Upper lobe of left lung (tissue), 6 donors: Measurements from ENCODE around the gene CNNM3. TPM values are rescaled to one million over a fixed set of nuclear protein-coding genes. Genes with fewer than 3 reads are reported as not detected.
A peak's percentile ranks its signal among the peaks of the same experiment; 100 is the strongest.
"Not testable (repeated sequence)": the region's sequence is repeated elsewhere in the genome, so short reads cannot be mapped to it uniquely, and the experiment has no call there.

Experiments
- ATAC-seq, 2 donors: fragments of 200-7000 bp; cut with Tn5 transposase; one replicate each; pipeline ENCODE4 v1.9.1; 2022; ENCODE audit warnings: mild to moderate bottlenecking in 2 of 2, moderate library complexity in 2 of 2; ENCODE audit not compliant: low FRiP score in 2 of 2
- DNase-seq, 2 donors: peaks; one replicate each; pipeline ENCODE4 v3.0.0-alpha.2; 2019 to 2020
- H3K27ac ChIP-seq, 4 donors: fragments of 200-600 bp; sonication (generic); one replicate each; pipeline ENCODE4 v1.5.1; 2016 to 2019
- H3K27me3 ChIP-seq, 4 donors: fragments of 200-600 bp; sonication (generic); one replicate each; pipeline ENCODE4 v1.5.1; 2017 to 2019
- H3K36me3 ChIP-seq, 4 donors: fragments of 200-600 bp; sonication (generic); one replicate each; pipeline ENCODE4 v1.5.1; 2016 to 2019
- H3K4me1 ChIP-seq, 4 donors: fragments of 200-600 bp; sonication (generic); one replicate each; pipeline ENCODE4 v1.5.1; 2018 to 2019
- H3K4me3 ChIP-seq, 4 donors: fragments of 200-600 bp; sonication (generic); one replicate each; pipeline ENCODE4 v1.5.1; 2017 to 2019; ENCODE audit warnings: mild to moderate bottlenecking in 2 of 4, moderate library complexity in 1 of 4
- H3K9me3 ChIP-seq, 4 donors: fragments of 200-600 bp; sonication (generic); one replicate each; pipeline ENCODE4 v1.5.1; 2018 to 2019
- CTCF ChIP-seq, 6 experiments: fragments of 450-650 bp in 4 of 6; fragments of 200-600 bp in 2 of 6; sonication (generic) in 2 of 6; IDR thresholded peaks; one replicate each; pipeline ENCODE4 v1.5.1; 2016 to 2019; ENCODE audit warnings: antibody characterized with exemption in 6 of 6
- EP300 ChIP-seq, 4 donors: sonication (generic); formaldehyde crosslinking; IDR thresholded peaks; one replicate each; pipeline ENCODE4 v1.5.1; 2017; ENCODE audit warnings: antibody characterized with exemption in 4 of 4, control low read depth in 2 of 4
- POLR2A ChIP-seq, 4 donors: fragments of 450-650 bp; IDR thresholded peaks; one replicate each; pipeline ENCODE4 v1.5.1; 2016 to 2017; ENCODE audit warnings: antibody characterized with exemption in 4 of 4, mild to moderate bottlenecking in 2 of 4
- POLR2AphosphoS5 ChIP-seq, 2 donors: sonication (generic); formaldehyde crosslinking; IDR thresholded peaks; one replicate each; pipeline ENCODE4 v1.5.1; 2017; ENCODE audit warnings: antibody characterized with exemption in 2 of 2
- WGBS, 2 donors: methylation state at CpG; one replicate each; pipeline ENCODE4 v1.1.5; 2017 to 2018; 5-methylcytosine and 5-hydroxymethylcytosine counted together
- total RNA-seq, 6 donors: library from RNA; depleted of rRNA in 4 of 6; stranded (reverse); fragments of >200 nt in 4 of 6; gene quantifications; one replicate each; pipeline versions ENCODE4 v1.1.0 to v1.2.1, GENCODE V29; 2016 to 2021
- donor health status: DM: no; HTN: no; CAD: no; lungs with moderate emphysema.
- donor health status: DM: no; HTN: yes; CAD: no; lungs with severe emphysema.

The CNNM3 gene
- total RNA-seq, 6 donors from 2014 or later = 17.2 to 52.4 (median 26.5) TPM

- H3K27me3 ChIP-seq = no peaks in the 10 kb centered on the region
- no peak overlapping the region for H3K4me3 ChIP-seq
- peaks cover 0 to 50% (median 23%) of the 10 kb centered on the region in 4 donors for H3K36me3 ChIP-seq
- no peak for TF ChIP-seq EP300 (IDR thresholded peaks at IDR 0.05)
- no peak for TF ChIP-seq CTCF (IDR thresholded peaks at IDR 0.05)
- no peak for TF ChIP-seq POLR2A (IDR thresholded peaks at IDR 0.05)
- no peak for TF ChIP-seq POLR2AphosphoS5 (IDR thresholded peaks at IDR 0.05)
- no peak overlapping the region for H3K27ac ChIP-seq
- no peaks in the 10 kb centered on the region for H3K9me3 ChIP-seq
- no peak for DNase-seq
- WGBS, 2 donors = 77 to 80% methylated on average over 5 to 10 of the region's 10 CpGs
- peaks cover 7 to 17% (median 8%) of the 10 kb centered on the region in 4 donors for H3K4me1 ChIP-seq
- ATAC-seq = peak; percentile 24 to 44
These were observed 14.1 kb upstream of the CNNM3 start for GRCh38 chr2:96801786-96802595.

- no peak for ATAC-seq
- Histone ChIP-seq H3K9me3 (no peaks in the 10 kb centered on the region), H3K27me3 (no peaks in the 10 kb centered on the region), H3K36me3 (peaks cover 0 to 43% (median 17%) of the 10 kb centered on the region in 4 donors), H3K27ac (no peak overlapping the region), H3K4me3 (no peak overlapping the region), H3K4me1 (peaks cover 7 to 19% (median 8%) of the 10 kb centered on the region in 4 donors)
- TF ChIP-seq EP300 (IDR thresholded peaks at IDR 0.05) (no peak), POLR2AphosphoS5 (IDR thresholded peaks at IDR 0.05) (no peak), CTCF (IDR thresholded peaks at IDR 0.05) (no peak), POLR2A (IDR thresholded peaks at IDR 0.05) (no peak)
- no peak for DNase-seq
- 95 to 99% methylated on average over 7 of the region's 7 CpGs for WGBS, 2 donors
These were observed 13.3 kb upstream of the CNNM3 start for GRCh38 chr2:96802721-96803120.

GRCh38 chr2:96804986-96805385 lies 11.1 kb upstream of the CNNM3 start:
- H3K9me3 ChIP-seq = no peaks in the 10 kb centered on the region
- H3K4me1 ChIP-seq = peaks cover 7 to 19% (median 8%) of the 10 kb centered on the region in 4 donors
- DNase-seq (no peak), ATAC-seq (no peak)
- H3K27ac ChIP-seq = no peak overlapping the region
- peaks cover 0 to 35% (median 3%) of the 10 kb centered on the region in 4 donors for H3K36me3 ChIP-seq
- TF ChIP-seq POLR2AphosphoS5 (IDR thresholded peaks at IDR 0.05) = no peak
- TF ChIP-seq EP300 (IDR thresholded peaks at IDR 0.05) = no peak
- no peak for TF ChIP-seq POLR2A (IDR thresholded peaks at IDR 0.05)
- H3K27me3 ChIP-seq = no peaks in the 10 kb centered on the region
- H3K4me3 ChIP-seq = no peak overlapping the region

GRCh38 chr2:96805946-96806345 lies 10.1 kb upstream of the CNNM3 start:
- H3K27me3 ChIP-seq, H3K4me3 ChIP-seq, H3K9me3 ChIP-seq, ATAC-seq, DNase-seq: not testable (repeated sequence)
- Histone ChIP-seq H3K36me3 (peaks cover 0 to 42% (median 3%) of the 10 kb centered on the region in 4 donors), H3K4me1 (peaks cover 3 to 16% (median 5%) of the 10 kb centered on the region in 4 donors), H3K27ac (peak overlapping the region in 2 of 4 donors; percentile 18 to 67)
- 85 to 97% methylated on average over 1 to 7 of the region's 20 CpGs for WGBS, 2 donors

GRCh38 chr2:96806468-96807126 lies 9.5 kb upstream of the CNNM3 start:
- 79 to 80% methylated on average over 23 of the region's 23 CpGs for WGBS, 2 donors
- H3K27ac ChIP-seq = peak overlapping the region; percentile 48 to 68 (median 62)
- ATAC-seq = no peak
- H3K4me1 ChIP-seq = peaks cover 0 to 13% (median 2%) of the 10 kb centered on the region in 4 donors
- TF ChIP-seq EP300 (IDR thresholded peaks at IDR 0.05) = no peak
- TF ChIP-seq POLR2A (IDR thresholded peaks at IDR 0.05) = no peak
- TF ChIP-seq POLR2AphosphoS5 (IDR thresholded peaks at IDR 0.05) = no peak
- no peak for TF ChIP-seq CTCF (IDR thresholded peaks at IDR 0.05)
- peak in 1 of 2 donors; percentile 81 for DNase-seq
- H3K4me3 ChIP-seq = no peak overlapping the region
- peaks cover 0 to 42% (median 3%) of the 10 kb centered on the region in 4 donors for H3K36me3 ChIP-seq
- H3K9me3 ChIP-seq = no peaks in the 10 kb centered on the region
- no peaks in the 10 kb centered on the region for H3K27me3 ChIP-seq
